ENCODE data around the gene PPT2.
"Not testable (repeated sequence)": the region's sequence is repeated elsewhere in the genome, so short reads cannot be mapped to it uniquely, and the experiment has no call there.

Gene PPT2

DNA sequence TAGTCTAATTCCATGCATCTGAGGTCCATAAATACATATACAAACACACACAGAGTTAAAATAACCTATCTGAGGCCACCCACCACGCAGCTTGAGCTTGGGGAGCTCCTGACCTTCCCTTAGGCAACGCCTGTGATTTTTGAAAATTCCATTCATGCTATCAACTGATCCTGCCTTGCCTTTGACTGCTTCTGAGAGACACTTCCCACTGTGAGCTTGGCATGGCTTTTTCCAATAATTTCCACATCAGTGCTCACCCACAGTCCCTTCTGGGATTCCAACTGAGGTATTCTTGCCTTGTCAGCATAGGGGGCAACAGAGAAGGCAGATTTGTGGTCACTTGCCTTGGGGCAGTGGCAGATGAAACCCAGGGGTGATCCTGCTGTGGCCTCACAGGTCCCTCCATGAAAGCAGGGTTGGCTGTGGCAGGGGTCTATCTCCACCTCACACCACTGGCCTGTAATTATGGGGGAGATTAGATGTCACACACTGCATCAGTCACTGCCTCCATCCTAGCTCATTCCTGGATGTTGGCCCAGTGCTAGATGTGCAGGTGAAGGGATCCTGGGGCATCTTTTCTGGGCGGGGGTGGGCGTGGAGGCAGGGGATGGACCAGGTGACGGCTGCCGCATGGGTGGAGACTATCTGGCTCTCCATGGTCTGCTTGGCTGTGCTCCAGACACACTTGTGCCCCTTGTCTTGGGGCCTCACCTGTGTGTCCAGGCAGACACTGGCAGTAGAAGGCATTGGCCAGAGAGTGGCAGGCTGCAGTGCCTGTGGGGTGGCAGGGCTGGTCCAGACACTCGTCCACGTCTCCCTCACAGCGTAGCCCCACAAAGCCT lies 49.7 kb downstream of the PPT2 start:
- H3K27ac ChIP-seq (ENCODE audit: low read depth, low read length), result no peak overlapping the region
- no peak overlapping the region for H3K4me3 ChIP-seq (ENCODE audit: low read depth in 1 of 5, low read length in 5 of 5)
- H3K9ac ChIP-seq (ENCODE audit: low read length in 5 of 5), result no peak overlapping the region
- peaks cover 0 to 38% (median 21%) of the 10 kb centered on the region in 5 donors for H3K36me3 ChIP-seq (ENCODE audit: control insufficient read depth in 5 of 5, insufficient read depth in 5 of 5, low read length in 5 of 5)
- H3K9me3 ChIP-seq (ENCODE audit: control insufficient read depth in 5 of 5, low read length in 5 of 5), result no peaks in the 10 kb centered on the region
- H3K4me1 ChIP-seq (ENCODE audit: control insufficient read depth in 5 of 5, insufficient read depth in 5 of 5, low read length in 5 of 5), result peaks cover 0 to 13% (median 0%) of the 10 kb centered on the region in 5 donors
- peaks cover 0 to 11% (median 6%) of the 10 kb centered on the region in 5 donors for H3K27me3 ChIP-seq (ENCODE audit: control insufficient read depth in 5 of 5, insufficient read depth in 4 of 5, low read length in 5 of 5)

DNA sequence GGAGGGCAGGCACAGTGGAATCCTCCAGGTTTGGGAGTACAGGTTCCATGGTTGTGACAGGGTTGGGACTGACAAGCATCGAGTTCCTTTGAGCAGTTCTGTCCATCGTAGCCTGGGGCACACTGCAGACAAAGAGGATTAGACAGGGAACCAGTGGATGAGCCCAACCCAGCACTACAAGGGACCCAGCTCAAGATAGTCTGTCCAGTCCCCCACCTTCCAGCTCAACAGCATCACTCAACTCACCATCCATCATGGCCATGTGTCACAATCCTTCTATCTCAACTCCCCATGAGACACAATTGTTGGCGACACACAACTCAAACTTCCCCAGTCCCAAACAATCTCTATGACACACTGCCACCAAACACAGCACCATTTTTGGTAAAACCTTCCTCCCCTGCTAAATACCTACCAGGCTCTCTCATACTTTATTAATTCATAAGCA lies 50.4 kb downstream of the PPT2 start:
- Histone ChIP-seq H3K9me3 (ENCODE audit: control insufficient read depth in 5 of 5, low read length in 5 of 5) (no peaks in the 10 kb centered on the region), H3K4me3 (ENCODE audit: low read depth in 1 of 5, low read length in 5 of 5) (no peak overlapping the region), H3K27me3 (ENCODE audit: control insufficient read depth in 5 of 5, insufficient read depth in 4 of 5, low read length in 5 of 5) (peaks cover 0 to 11% (median 6%) of the 10 kb centered on the region in 5 donors), H3K9ac (ENCODE audit: low read length in 5 of 5) (no peak overlapping the region), H3K27ac (ENCODE audit: low read depth, low read length) (no peak overlapping the region), H3K4me1 (ENCODE audit: control insufficient read depth in 5 of 5, insufficient read depth in 5 of 5, low read length in 5 of 5) (peaks cover 0 to 11% (median 0%) of the 10 kb centered on the region in 5 donors), H3K36me3 (ENCODE audit: control insufficient read depth in 5 of 5, insufficient read depth in 5 of 5, low read length in 5 of 5) (peaks cover 0 to 38% (median 25%) of the 10 kb centered on the region in 5 donors)

DNA sequence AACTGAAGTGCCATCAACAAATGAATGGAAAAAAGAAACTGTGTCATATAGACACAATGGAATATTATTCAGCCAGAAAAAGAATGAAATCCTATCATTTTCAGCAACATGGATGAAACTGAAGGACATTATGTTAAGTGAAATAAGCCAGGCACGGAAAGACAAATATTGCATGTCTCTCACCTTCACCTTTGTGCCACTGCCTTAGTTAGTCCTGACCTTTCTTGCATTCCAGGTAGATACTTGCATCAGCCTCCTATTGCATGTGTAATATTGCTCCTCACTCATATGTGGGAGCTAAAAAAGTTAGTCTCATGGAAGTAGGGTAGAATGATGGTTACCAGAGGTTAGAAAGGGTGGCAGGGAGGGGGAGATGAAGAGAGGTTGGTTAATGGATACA lies 55.1 kb downstream of the PPT2 start:
- H3K27ac ChIP-seq (ENCODE audit: low read depth, low read length), result no peak overlapping the region
- H3K4me3 ChIP-seq (ENCODE audit: low read depth in 1 of 5, low read length in 5 of 5), result no peak overlapping the region
- peaks cover 0 to 2% (median 0%) of the 10 kb centered on the region in 5 donors for H3K27me3 ChIP-seq (ENCODE audit: control insufficient read depth in 5 of 5, insufficient read depth in 4 of 5, low read length in 5 of 5)
- H3K9ac ChIP-seq (ENCODE audit: low read length in 5 of 5), result no peak overlapping the region
- H3K4me1 ChIP-seq (ENCODE audit: control insufficient read depth in 5 of 5, insufficient read depth in 5 of 5, low read length in 5 of 5), result peaks cover 0 to 4% (median 0%) of the 10 kb centered on the region in 5 donors
- no peaks in the 10 kb centered on the region for H3K9me3 ChIP-seq (ENCODE audit: control insufficient read depth in 5 of 5, low read length in 5 of 5)
- peaks cover 0 to 42% (median 22%) of the 10 kb centered on the region in 5 donors for H3K36me3 ChIP-seq (ENCODE audit: control insufficient read depth in 5 of 5, insufficient read depth in 5 of 5, low read length in 5 of 5)

GRCh38 chr6:32210191-32210601 lies 56.3 kb downstream of the PPT2 start:
- Histone ChIP-seq H3K4me1 (ENCODE audit: control insufficient read depth in 5 of 5, insufficient read depth in 5 of 5, low read length in 5 of 5) (no peaks in the 10 kb centered on the region), H3K27me3 (ENCODE audit: control insufficient read depth in 5 of 5, insufficient read depth in 4 of 5, low read length in 5 of 5) (no peaks in the 10 kb centered on the region), H3K27ac (ENCODE audit: low read depth, low read length) (no peak overlapping the region), H3K9me3 (ENCODE audit: control insufficient read depth in 5 of 5, low read length in 5 of 5) (no peaks in the 10 kb centered on the region), H3K9ac (ENCODE audit: low read length in 5 of 5) (no peak overlapping the region), H3K4me3 (ENCODE audit: low read depth in 1 of 5, low read length in 5 of 5) (no peak overlapping the region), H3K36me3 (ENCODE audit: control insufficient read depth in 5 of 5, insufficient read depth in 5 of 5, low read length in 5 of 5) (peaks cover 0 to 37% (median 21%) of the 10 kb centered on the region in 5 donors)

- H3K9ac ChIP-seq (ENCODE audit: low read length in 5 of 5); H3K9me3 ChIP-seq (ENCODE audit: control insufficient read depth in 5 of 5, low read length in 5 of 5); H3K27me3 ChIP-seq (ENCODE audit: control insufficient read depth in 5 of 5, insufficient read depth in 4 of 5, low read length in 5 of 5); H3K4me1 ChIP-seq (ENCODE audit: control insufficient read depth in 5 of 5, insufficient read depth in 5 of 5, low read length in 5 of 5); H3K27ac ChIP-seq (ENCODE audit: low read depth, low read length); H3K4me3 ChIP-seq (ENCODE audit: low read depth in 1 of 5, low read length in 5 of 5): not testable (repeated sequence)
- H3K36me3 ChIP-seq (ENCODE audit: control insufficient read depth in 5 of 5, insufficient read depth in 5 of 5, low read length in 5 of 5), result peaks cover 0 to 43% (median 21%) of the 10 kb centered on the region in 5 donors
These were observed 57.5 kb downstream of the PPT2 start for GRCh38 chr6:32211432-32211831.

DNA sequence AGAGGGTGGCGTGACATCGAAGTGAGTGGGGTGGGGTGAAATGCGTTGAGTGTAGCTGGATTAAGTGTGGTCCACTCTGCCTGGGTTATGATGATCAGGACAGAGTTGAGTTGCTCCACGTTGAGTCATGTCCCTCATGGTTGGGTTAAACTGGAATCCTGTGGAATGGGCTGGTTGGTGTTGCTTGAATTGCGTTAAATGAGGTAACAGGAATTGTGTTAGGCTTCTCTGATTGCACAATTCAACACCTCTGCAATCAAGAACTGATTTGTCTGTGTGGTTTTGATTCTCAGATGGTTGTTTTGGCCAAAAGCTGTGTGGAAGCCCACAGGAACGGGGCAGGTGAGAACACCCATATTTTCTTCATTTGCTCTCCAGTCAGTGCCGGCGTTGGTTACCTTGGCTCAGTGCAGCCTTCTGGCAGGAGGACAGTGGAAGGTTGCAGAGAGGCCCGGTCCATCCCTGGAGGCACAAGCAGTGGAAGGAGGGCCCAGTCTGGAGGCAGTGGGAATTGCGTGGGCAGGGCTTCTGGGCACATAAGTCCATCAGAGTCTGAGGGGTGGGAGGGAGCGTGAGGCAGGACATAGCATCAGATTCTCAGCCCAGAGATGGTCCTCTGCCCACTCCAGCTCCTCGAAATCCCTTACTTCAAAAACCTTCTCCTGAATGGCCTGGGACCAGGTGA lies 58.3 kb downstream of the PPT2 start:
- H3K36me3 ChIP-seq (ENCODE audit: control insufficient read depth in 5 of 5, insufficient read depth in 5 of 5, low read length in 5 of 5), result peaks cover 0 to 51% (median 25%) of the 10 kb centered on the region in 5 donors
- H3K27ac ChIP-seq (ENCODE audit: low read depth, low read length), result no peak overlapping the region
- H3K4me1 ChIP-seq (ENCODE audit: control insufficient read depth in 5 of 5, insufficient read depth in 5 of 5, low read length in 5 of 5), result peaks cover 0 to 7% (median 0%) of the 10 kb centered on the region in 5 donors
- no peaks in the 10 kb centered on the region for H3K27me3 ChIP-seq (ENCODE audit: control insufficient read depth in 5 of 5, insufficient read depth in 4 of 5, low read length in 5 of 5)
- no peak overlapping the region for H3K4me3 ChIP-seq (ENCODE audit: low read depth in 1 of 5, low read length in 5 of 5)
- H3K9ac ChIP-seq (ENCODE audit: low read length in 5 of 5), result no peak overlapping the region
- no peaks in the 10 kb centered on the region for H3K9me3 ChIP-seq (ENCODE audit: control insufficient read depth in 5 of 5, low read length in 5 of 5)

All from subcutaneous abdominal adipose tissue (tissue), 5 donors.